ENCODE measurements around the gene PPP1CB. TPM values are rescaled to one million over a fixed set of nuclear protein-coding genes. Genes with fewer than 3 reads are reported as not detected.

PPP1CB gene
- total RNA-seq, 1 donor from 2014 or later, result 328 TPM

- Histone ChIP-seq H3K27me3 (ENCODE audit: control insufficient read depth, insufficient read depth, low read length) (no peaks in the 10 kb centered on the region), H3K36me3 (ENCODE audit: control insufficient read depth, insufficient read depth, low read length) (peaks cover 2% of the 10 kb centered on the region), H3K4me3 (ENCODE audit: low read depth, low read length) (no peak overlapping the region)
- FAIRE-seq, result no peak
- DNase-seq (ENCODE audit: low read depth), result no peak
- TF ChIP-seq CTCF (IDR thresholded peaks at IDR 0.05; ENCODE audit: insufficient read depth, low read length, severe bottlenecking), result no peak
Measured at GRCh38 chr2:28755421-28755820, 3.8 kb downstream of the PPP1CB start.

- Histone ChIP-seq H3K4me3 (ENCODE audit: low read depth, low read length) (no peak overlapping the region), H3K36me3 (ENCODE audit: control insufficient read depth, insufficient read depth, low read length) (peaks cover 2% of the 10 kb centered on the region), H3K27me3 (ENCODE audit: control insufficient read depth, insufficient read depth, low read length) (no peaks in the 10 kb centered on the region)
- no peak for TF ChIP-seq CTCF (IDR thresholded peaks at IDR 0.05; ENCODE audit: insufficient read depth, low read length, severe bottlenecking)
- FAIRE-seq, result no peak
- DNase-seq (ENCODE audit: low read depth), result no peak
Measured at GRCh38 chr2:28758459-28758858, 6.8 kb downstream of the PPP1CB start.

GRCh38 chr2:28761420-28761819 is 9.8 kb downstream of the PPP1CB start:
- Histone ChIP-seq H3K36me3 (ENCODE audit: control insufficient read depth, insufficient read depth, low read length) (peaks cover 2% of the 10 kb centered on the region), H3K4me3 (ENCODE audit: low read depth, low read length) (no peak overlapping the region), H3K27me3 (ENCODE audit: control insufficient read depth, insufficient read depth, low read length) (no peaks in the 10 kb centered on the region)
- no peak for FAIRE-seq
- DNase-seq (ENCODE audit: low read depth), result no peak
- no peak for TF ChIP-seq CTCF (IDR thresholded peaks at IDR 0.05; ENCODE audit: insufficient read depth, low read length, severe bottlenecking)

- Histone ChIP-seq H3K4me3 (ENCODE audit: low read depth, low read length) (no peak overlapping the region), H3K27me3 (ENCODE audit: control insufficient read depth, insufficient read depth, low read length) (no peaks in the 10 kb centered on the region), H3K36me3 (ENCODE audit: control insufficient read depth, insufficient read depth, low read length) (no peaks in the 10 kb centered on the region)
- TF ChIP-seq CTCF (IDR thresholded peaks at IDR 0.05; ENCODE audit: insufficient read depth, low read length, severe bottlenecking), result no peak
- FAIRE-seq (no peak), DNase-seq (ENCODE audit: low read depth) (no peak)
Measured at GRCh38 chr2:28764909-28765711, 13.5 kb downstream of the PPP1CB start.

GRCh38 chr2:28766070-28766469 is 14.4 kb downstream of the PPP1CB start:
- FAIRE-seq (no peak), DNase-seq (ENCODE audit: low read depth) (no peak)
- TF ChIP-seq CTCF (IDR thresholded peaks at IDR 0.05; ENCODE audit: insufficient read depth, low read length, severe bottlenecking), result no peak
- Histone ChIP-seq H3K27me3 (ENCODE audit: control insufficient read depth, insufficient read depth, low read length) (no peaks in the 10 kb centered on the region), H3K36me3 (ENCODE audit: control insufficient read depth, insufficient read depth, low read length) (no peaks in the 10 kb centered on the region), H3K4me3 (ENCODE audit: low read depth, low read length) (no peak overlapping the region)

GRCh38 chr2:28767337-28767736 is 15.7 kb downstream of the PPP1CB start:
- no peaks in the 10 kb centered on the region for H3K27me3 ChIP-seq (ENCODE audit: control insufficient read depth, insufficient read depth, low read length)
- DNase-seq (ENCODE audit: low read depth) (no peak), FAIRE-seq (no peak)
- no peaks in the 10 kb centered on the region for H3K36me3 ChIP-seq (ENCODE audit: control insufficient read depth, insufficient read depth, low read length)
- TF ChIP-seq CTCF (IDR thresholded peaks at IDR 0.05; ENCODE audit: insufficient read depth, low read length, severe bottlenecking), result no peak
- H3K4me3 ChIP-seq (ENCODE audit: low read depth, low read length), result no peak overlapping the region
